Central memory CD4-positive, alpha-beta T cell (primary cell): ENCODE measurements around the gene PTPRG.
"Not testable (repeated sequence)": the region's sequence is repeated elsewhere in the genome, so short reads cannot be mapped to it uniquely, and the experiment has no call there.

ENCODE experiments used
- DNase-seq: peaks from one replicate; pipeline ENCODE4 v3.0.0; 2022
- total RNA-seq, 3 experiments: gene quantifications; one replicate each; lab custom pipeline; 2026; lab: John Stamatoyannopoulos, UW

The PTPRG gene
- total RNA-seq, result 0 reads per million in 3 experiments

GRCh38 chr3:61561374-61562041, at the start of gene PTPRG:
PTPRG (plus strand) TSS chr3:61561571; CDS start chr3:61562288, 717 bp downstream.
- DNase-seq, result no peak

GRCh38 chr3:61518590-61518989, 42.8 kb upstream of the PTPRG start:
- no peak for DNase-seq

GRCh38 chr3:61520966-61521628, 40.3 kb upstream of the PTPRG start:
- DNase-seq, result no peak

- DNase-seq, result no peak
Observed at GRCh38 chr3:61522060-61522459, 39.3 kb upstream of the PTPRG start.

DNA sequence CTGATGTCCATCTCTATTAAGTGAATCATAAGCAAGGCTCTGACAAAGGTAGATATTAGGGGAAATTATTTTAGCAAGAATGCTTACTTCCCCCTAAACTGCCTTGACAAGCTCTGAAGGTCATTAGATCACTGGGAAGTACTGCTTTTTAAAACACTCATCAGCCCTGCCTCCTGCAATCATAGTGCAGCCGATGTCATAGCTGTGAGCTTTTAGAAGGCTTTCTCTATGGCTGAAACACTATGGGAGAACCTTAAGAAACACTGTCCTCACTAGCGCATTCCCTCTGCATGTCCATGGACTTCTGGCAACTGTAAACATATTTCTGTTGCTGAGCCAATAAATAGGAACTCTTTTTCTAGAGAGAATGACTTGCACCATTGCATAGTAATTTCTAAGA, 38.7 kb upstream of the PTPRG start:
- no peak for DNase-seq

DNA sequence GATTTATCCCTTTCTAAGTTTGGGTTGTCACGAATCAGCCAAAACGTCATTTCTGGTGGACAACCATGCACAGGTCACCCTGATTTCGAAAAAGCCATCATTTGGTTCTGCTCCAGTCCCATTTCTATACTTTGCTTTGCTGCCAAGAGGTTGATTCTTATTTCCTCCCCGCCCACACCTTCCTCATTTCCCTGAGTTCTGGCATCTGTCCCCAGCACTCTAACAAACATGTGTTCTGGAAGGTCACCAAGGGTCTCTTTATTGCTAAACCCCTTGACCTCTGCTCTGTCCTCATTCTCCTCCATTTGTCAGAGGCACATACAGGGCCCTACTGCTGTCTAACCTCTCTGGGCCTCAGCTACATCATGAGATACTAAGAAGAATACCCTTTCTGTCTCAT, 36.4 kb upstream of the PTPRG start:
- DNase-seq, result no peak

DNA sequence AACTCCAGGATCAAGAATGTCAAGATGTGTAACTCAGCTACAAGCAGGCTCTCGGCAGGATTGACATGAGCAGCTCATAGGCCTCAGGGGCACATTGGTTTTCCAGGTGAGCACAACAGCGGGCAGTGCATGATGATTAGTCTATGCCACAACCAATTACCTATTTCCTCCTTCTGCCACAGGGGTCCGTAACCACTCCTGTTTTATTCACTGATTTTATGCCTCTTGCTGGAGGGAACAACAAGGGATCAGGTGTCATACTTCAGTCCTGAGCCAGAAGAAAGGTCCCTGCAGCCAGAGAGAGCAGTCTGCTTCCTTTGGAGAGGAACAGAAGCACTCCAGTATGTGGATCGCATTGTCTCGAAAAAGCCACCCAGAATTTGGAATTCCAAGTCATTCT, 35.1 kb upstream of the PTPRG start:
- DNase-seq, result no peak

DNA sequence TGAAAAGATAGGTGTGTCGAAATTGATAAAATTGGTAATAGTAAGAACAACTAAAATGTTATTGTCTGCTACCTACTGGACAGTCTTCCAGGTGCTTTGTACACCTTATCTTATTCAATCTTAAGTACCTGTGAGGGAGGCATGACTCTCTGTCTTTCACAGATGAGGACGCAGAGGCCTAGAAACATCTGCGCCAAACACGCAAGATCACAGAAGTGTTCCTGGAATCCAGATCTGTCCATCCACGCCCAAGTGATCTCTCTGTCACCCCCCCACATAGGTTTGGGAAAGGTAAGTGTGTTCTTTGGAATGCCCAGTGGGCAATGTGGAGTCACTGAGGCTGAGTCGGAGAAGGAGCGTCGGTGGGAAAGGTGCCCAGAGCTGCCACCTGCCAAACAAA, 34.4 kb upstream of the PTPRG start:
- DNase-seq, result no peak

- DNase-seq, result no peak
Observed at GRCh38 chr3:61530355-61530754, 31.0 kb upstream of the PTPRG start.

DNA sequence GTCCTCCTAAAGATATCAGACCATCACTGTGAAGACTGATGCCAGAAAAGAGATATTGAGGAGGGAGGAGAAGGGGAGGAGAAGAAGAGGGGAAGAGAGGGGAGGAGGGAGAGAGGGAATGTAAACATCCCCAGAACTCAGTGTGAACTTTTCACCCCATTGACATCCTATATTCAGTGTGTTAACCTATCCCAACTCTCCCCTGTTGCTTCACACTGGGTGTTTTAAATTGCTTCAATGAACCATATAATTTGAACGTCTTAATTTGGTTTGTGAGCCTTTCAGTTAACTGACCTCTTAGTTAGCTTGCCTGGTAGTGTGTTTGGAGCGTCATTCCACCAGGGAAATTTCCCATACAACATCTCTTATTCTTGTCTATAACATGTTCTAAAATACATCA, 29.8 kb upstream of the PTPRG start:
- DNase-seq, result no peak

- no peak for DNase-seq
Observed at GRCh38 chr3:61532739-61533500, 28.5 kb upstream of the PTPRG start.

- no peak for DNase-seq
Observed at GRCh38 chr3:61535826-61536225, 25.5 kb upstream of the PTPRG start.

DNA sequence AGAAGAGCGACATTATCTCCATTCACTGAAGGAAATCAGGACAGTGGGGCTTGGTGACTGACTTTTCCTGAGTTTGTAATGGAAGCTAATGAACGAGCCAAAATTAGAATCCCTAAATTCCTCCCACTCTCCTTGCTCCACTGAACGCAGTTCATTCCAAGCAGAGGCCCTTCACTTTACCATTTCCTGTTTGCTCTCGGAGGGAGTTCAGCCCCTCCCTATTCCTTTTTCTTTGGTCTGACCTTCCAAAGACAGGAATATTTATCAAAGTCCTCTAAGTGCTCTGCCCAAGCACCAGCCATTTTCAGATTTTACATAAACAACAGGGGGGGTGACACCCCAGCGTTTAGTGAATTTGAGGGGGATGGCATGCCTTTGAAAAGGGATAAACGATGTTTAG, 24.0 kb upstream of the PTPRG start:
- DNase-seq, result no peak

- DNase-seq, result no peak
Observed at GRCh38 chr3:61538486-61538885, 22.9 kb upstream of the PTPRG start.

DNA sequence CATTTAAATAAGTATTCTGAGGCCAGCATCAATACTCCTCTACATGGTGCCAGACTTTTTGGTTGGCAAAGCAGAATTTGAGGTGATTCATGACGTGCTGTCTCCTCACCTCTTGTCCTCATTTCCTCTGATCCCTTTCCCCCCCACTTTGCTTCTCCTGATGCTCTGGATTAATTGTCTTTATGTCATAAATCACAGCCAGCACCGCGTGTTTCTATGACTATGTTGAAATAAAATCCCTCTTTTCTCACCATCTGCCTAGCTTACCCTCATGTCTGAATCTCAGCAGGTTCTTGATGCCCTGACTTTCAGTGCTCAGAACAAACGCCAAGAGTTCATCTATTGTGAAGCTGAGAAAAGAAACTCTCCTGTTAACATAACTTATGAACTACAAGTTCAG, 19.7 kb upstream of the PTPRG start:
- DNase-seq, result no peak

DNA sequence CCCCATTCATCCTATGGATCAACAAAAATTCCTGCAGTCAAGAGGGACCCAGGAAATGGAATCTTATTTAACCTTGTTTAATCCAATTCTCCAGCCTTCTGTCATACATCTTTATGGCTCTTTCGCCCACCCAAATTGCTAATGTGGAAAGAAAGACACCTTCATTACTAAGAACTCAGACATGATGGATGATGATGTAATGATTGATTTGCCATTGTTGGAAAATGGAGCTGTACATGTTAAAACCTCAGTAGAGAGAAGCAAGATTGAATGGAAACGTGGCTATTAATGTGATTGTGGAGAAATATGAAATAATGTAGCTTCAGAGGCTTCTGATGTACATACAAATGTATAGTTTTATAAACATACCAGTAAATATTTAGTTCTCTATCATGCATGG, 15.7 kb upstream of the PTPRG start:
- no peak for DNase-seq

DNA sequence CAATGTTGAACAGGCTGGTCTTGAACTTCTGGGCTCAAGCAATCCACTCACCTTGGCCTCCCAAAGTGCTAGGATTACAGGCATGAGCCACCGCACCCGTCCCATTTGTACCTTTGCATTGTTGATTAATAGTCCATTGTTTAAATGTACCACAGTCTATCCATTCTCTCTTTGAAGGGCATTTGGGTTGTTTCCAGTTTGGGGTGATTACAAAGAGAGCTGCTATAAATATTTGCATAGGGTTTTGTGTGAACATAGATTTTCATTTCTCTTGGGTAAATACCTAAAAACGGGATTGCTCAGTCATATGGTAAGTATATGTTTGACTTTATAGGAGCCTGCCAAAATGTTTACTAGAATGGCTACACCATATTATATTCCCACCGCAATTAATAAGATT, 13.7 kb upstream of the PTPRG start:
- no peak for DNase-seq

GRCh38 chr3:61552704-61553103, 8.7 kb upstream of the PTPRG start:
- DNase-seq, result not testable (repeated sequence)

DNA sequence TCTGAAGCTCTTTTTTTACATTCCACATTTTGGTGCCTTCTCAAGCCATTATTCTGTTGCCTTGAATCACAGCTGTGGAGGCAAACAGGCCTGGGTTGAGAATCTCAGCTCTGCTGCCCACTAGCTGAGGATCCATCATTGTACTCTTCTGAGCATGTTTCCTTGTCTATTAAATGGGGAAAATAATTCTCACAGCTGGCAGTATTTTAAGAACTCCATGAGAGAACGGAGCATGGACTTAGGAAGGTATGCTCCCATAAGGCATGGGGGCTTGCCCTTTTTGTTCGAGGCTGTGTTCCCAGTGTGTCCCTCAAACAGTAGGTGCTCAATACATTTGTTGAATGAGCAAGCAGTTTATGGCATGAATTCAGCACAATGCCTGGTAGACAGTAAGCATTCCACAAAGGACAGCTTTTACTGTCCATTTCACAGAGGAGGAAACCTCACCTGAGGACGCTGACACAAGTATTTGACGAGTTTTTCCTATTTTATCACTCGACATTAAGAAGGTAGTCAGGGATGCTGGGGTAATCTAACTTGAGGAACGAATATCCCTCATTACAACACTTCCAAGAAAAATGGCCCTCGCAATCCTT, 2.1 kb upstream of the PTPRG start:
- DNase-seq, result no peak

- DNase-seq, result no peak
Observed at GRCh38 chr3:61560517-61561373, 626 bp upstream of the PTPRG start.

DNA sequence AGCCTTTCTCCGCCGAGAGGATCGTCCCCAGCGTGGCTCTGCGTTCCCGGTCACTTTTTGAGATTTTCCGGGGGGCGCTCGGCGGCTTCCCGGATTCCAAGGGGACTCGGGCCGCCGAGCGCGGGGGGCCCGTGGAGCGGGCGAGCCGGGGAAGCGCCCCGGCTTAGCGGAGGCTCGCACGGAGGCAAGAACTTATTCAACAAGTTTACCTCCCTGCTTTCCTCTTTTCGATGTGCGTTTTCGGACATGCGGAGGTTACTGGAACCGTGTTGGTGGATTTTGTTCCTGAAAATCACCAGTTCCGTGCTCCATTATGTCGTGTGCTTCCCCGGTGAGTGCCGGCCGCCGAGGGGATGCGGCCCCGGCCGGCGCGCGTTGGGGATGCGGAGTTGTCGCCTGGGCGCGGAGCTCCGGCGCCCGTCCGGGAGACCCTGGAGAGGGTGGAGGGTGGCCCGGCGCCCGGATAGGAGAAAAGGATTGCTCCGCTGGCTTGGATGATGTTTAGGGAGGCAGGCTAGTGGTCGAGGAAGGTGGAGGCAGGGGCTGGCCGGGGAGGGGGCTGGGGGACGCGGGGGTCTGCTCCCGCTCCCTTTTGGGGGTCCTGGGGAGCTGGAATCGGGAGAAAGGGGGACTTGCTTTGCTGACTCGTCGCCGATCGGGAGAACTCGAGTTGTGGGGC, 810 bp downstream of the PTPRG start:
- DNase-seq, result no peak

DNA sequence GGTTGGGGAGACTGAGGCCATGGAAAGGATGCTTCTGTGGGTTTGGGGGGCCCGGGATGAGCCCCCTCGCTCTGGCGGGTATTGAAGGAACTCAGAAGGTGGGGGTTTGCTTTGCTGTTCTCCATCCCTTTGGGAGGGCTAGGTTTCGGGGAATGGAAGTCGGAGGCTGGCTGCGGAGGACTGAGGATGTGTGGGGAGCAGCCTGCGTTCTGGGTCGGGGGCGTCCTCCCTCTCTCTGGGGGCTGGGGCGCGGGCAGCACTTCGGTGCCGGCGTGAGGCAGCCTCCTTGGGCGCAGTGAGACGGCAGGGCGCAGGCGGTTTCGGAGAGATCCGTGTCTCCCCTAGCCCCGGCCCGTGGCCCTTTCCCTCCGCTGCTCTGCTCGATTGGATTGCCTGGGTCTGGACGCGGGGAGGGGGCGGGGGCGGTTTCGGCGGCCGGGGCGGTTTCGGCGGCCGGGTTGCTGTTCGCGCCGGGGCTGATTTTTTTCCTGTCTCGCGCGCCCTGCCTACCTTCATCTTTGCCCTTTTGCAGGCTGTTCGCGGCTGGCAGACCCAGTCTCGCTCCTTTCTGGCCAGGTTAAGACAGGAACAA, 1.4 kb downstream of the PTPRG start:
- no peak for DNase-seq
